ENCODE data around the gene SERTM1.
A peak's percentile ranks its signal among the peaks of the same experiment; 100 is the strongest.

The SERTM1 gene

DNA sequence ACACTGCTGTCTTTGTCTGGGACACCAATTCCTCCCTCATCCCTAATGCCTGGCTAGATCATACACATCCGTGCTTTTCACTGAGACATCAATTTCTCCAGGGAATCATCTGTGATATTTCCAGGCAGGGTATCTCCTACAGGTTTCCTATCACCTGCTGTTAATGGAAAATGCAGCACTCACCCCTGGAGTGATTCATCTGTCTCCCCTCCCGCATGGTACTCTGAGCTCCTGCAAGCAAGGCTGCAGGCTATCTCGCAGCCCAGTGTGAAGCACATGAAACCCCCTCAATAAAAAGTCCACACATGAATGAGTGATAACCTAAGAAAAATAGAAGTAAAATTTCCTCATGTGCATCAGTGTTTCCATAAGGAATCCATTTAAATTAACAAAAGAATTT, 38.5 kb downstream of the SERTM1 start:
- DNase-seq (ENCODE audit: low spot score), result no peak

GRCh38 chr13:36712770-36713169, 39.0 kb downstream of the SERTM1 start:
- peak; percentile 31 for DNase-seq (ENCODE audit: low spot score)

DNA sequence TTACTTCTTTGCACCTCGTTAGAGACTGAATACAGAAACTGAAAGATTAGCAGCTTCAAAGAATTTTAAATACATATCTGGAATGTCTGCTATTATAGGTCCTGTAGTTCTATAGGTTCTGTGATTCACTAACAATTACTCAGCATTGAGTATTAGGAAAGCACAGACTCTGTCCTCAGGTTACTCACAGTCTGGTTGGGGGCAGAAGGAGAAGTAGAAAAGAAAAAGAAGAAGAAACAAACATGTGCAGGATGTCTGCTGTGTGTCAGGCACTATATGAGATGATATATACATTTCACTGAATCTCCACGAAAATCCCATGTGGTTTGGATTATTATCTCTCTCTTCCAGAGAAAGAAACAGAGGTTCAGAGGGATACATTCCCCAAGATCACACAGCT, 40.1 kb downstream of the SERTM1 start:
- DNase-seq (ENCODE audit: low spot score), result no peak

GRCh38 chr13:36715841-36716240, 42.0 kb downstream of the SERTM1 start:
- DNase-seq (ENCODE audit: low spot score), result no peak

GRCh38 chr13:36717017-36717416, 43.2 kb downstream of the SERTM1 start:
- DNase-seq (ENCODE audit: low spot score), result no peak

GRCh38 chr13:36717966-36718545, 44.2 kb downstream of the SERTM1 start:
- no peak for DNase-seq (ENCODE audit: low spot score)

GRCh38 chr13:36718686-36719085, 44.9 kb downstream of the SERTM1 start:
- no peak for DNase-seq (ENCODE audit: low spot score)

DNA sequence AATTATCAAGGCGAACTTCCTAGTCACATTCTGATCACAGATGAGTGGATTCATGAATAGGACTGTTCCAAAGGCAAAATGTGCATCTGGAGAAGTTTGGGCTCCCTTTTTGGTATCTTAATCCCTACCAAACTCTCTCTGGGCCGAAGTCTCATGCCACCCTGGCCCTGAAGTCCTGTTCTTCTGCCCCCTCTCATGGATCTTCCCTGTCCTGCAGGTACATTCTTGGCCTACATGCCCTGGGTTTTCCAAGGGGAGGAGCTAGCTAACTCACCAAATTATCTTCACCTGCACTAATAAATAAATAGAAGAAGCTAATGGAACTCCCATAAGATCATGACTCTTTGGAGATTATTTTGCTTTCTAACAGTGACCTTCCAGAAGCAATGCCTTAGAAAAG, 50.3 kb downstream of the SERTM1 start:
- DNase-seq (ENCODE audit: low spot score), result no peak

DNA sequence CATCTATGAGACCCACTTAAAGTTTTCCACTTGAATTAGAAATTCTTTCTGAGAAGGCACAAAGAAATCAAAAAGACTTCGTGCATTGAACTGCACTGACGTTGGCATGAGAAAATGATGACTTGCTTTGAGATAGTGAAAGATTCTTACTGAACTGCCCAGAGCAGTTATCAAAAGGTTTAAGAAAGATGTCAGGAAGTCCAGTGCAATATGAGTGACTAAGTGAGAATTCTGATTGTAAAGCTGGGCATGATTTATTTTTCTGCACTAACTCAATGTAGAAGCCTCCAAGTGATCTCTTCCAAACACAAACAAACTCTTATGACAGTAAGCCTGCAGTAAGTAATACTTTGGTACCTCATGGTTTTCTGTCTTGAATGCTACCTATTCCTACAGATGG, 52.1 kb downstream of the SERTM1 start:
- DNase-seq (ENCODE audit: low spot score), result no peak

DNA sequence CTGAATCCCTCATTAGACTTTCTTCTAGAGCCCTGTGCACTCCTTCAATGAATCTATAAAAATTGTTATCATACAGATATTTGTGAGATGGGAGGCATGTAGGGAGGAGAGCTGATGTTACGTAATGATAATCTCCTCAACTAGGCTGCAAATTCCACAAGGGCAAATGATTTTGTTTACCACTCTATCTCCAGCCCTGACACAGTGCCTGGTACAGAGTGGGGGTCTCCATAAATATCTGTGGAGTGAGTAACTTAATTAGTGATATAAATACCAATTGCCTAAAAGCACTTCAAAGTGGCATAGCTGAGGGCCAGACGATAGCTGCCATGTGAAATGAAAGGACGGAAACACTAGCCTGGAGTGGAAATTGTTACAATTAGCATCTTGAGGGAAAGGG, 54.2 kb downstream of the SERTM1 start:
- no peak for DNase-seq (ENCODE audit: low spot score)

DNA sequence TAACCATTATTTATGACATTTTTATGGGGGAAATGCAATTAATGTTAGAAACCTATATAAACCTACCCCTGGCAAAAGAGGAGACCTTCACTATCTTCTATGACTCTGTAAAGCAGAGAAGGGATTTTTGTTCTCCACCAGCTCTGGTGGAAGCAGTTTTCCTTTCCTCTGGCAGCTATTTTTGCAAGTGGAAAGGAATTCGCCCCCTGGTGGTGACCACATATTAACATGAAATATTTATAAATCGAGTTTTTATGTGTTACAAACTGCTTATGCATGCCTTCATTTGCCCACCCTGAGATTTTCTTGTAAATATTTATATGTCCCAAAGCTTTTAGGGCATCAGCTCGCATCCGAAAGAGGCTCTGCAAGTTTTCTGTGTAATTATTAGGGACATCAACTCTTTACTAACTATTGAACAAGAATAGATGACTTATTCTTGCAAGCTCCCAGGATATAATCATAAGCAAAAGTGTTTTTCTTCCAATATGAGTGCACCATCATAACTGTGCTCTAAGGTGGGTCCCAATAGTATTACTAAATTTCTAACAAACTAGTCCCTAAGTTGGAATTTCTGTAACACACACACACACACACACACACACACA, 62.4 kb downstream of the SERTM1 start:
- peak; percentile 69 for DNase-seq (ENCODE audit: low spot score)

DNA sequence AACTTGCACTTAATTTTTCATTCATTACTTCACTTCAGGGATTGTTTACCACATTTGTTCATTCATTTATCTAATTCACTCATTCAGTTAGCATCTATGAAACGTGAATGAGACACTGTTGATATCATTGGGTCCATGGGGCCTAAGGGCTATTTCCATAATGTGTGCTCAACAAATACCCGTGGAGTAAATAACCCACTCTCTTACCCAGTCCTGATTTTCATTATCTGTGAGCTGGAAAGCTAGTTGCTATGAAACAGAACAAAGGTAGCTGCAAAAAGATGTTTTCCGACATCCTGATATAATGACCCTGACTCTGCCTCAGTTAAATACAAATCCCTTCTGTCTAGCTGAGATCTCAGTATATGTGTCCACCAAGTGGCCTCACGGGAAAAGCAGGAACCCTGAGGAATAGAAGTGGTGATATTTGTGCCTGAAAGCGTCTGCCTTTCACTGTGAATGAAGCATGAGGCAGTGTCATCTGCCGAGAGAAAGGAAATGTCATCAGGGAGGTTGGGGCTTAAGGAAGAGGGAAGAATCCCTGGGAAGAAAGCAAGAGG, 63.8 kb downstream of the SERTM1 start:
- no peak for DNase-seq (ENCODE audit: low spot score)

DNA sequence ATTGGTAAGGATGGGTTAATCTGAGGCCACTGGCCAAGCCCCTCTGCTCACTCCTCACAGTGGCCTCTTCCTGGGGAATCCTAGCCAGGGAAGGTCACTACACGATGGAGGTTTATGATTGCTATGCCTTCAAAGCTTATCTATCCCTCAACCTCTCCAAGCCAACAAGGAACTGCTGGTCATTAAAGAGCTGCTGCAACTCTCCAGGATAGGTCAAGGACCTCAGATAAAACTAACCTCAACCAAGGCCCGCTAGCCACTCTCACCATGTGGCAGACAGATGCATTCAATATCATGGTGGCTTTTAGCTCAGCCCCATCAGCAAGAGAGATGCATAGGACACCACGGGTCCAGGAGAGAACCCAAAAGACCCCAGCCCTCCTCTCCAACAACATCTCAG, 71.6 kb downstream of the SERTM1 start:
- DNase-seq (ENCODE audit: low spot score), result no peak

GRCh38 chr13:36746051-36746450, 72.2 kb downstream of the SERTM1 start:
- no peak for DNase-seq (ENCODE audit: low spot score)
